ENCODE data around the gene OR52E8. TPM values are rescaled to one million over a fixed set of nuclear protein-coding genes. Genes with fewer than 3 reads are reported as not detected.

The OR52E8 gene
- total RNA-seq, 2 donors from 2014 or later: not detected

GRCh38 chr11:5833446-5833845 lies 24.0 kb downstream of the OR52E8 start:
- Mint-ChIP-seq H3K36me3 (ENCODE audit: low read depth) (no peaks in the 10 kb centered on the region), H3K27ac (no peak overlapping the region), H3K27me3 (ENCODE audit: insufficient read depth) (no peaks in the 10 kb centered on the region), H3K4me1 (peaks cover 2% of the 10 kb centered on the region), H3K4me3 (no peak overlapping the region), H3K9me3 (no peaks in the 10 kb centered on the region)
- WGBS, 2 experiments (ENCODE audit: insufficient coverage in 1 of 2, insufficient read length in 1 of 2): 83 to 86% methylated on average over 1 to 2 of the region's 2 CpGs
- Histone ChIP-seq H3K4me1 (ENCODE audit: control insufficient read depth, insufficient read depth, low read length) (no peaks in the 10 kb centered on the region), H3K36me3 (ENCODE audit: control insufficient read depth, insufficient read depth, low read length) (no peaks in the 10 kb centered on the region), H3K27ac (ENCODE audit: low read depth, low read length) (no peak overlapping the region), H3K9me3 (ENCODE audit: control insufficient read depth, low read length) (no peaks in the 10 kb centered on the region), H3K4me3 (ENCODE audit: low read length) (no peak overlapping the region), H3K9ac (ENCODE audit: extremely low read depth, low read length, poor library complexity, severe bottlenecking) (no peak overlapping the region), H3K27me3 (ENCODE audit: control insufficient read depth, insufficient read depth, low read length, poor library complexity, severe bottlenecking) (no peaks in the 10 kb centered on the region)
- no peak for DNase-seq
- no peak for TF ChIP-seq CTCF (conservative IDR thresholded peaks at IDR 0.05)

GRCh38 chr11:5831196-5831829 lies 26.2 kb downstream of the OR52E8 start:
- H3K27me3 ChIP-seq (ENCODE audit: control insufficient read depth, insufficient read depth, low read length, poor library complexity, severe bottlenecking): no peaks in the 10 kb centered on the region
- H3K9me3 ChIP-seq (ENCODE audit: control insufficient read depth, low read length): no peaks in the 10 kb centered on the region
- no peaks in the 10 kb centered on the region for H3K4me1 ChIP-seq (ENCODE audit: control insufficient read depth, insufficient read depth, low read length)
- no peaks in the 10 kb centered on the region for H3K36me3 Mint-ChIP-seq (ENCODE audit: low read depth)
- no peak for TF ChIP-seq CTCF (conservative IDR thresholded peaks at IDR 0.05)
- peaks cover 7% of the 10 kb centered on the region for H3K9me3 Mint-ChIP-seq
- DNase-seq: peak; percentile 65
- H3K4me1 Mint-ChIP-seq: peaks cover 2% of the 10 kb centered on the region
- H3K27ac Mint-ChIP-seq: no peak overlapping the region
- H3K27ac ChIP-seq (ENCODE audit: low read depth, low read length): no peak overlapping the region
- no peaks in the 10 kb centered on the region for H3K36me3 ChIP-seq (ENCODE audit: control insufficient read depth, insufficient read depth, low read length)
- H3K9ac ChIP-seq (ENCODE audit: extremely low read depth, low read length, poor library complexity, severe bottlenecking): no peak overlapping the region
- H3K4me3 Mint-ChIP-seq: no peak overlapping the region
- H3K27me3 Mint-ChIP-seq (ENCODE audit: insufficient read depth): no peaks in the 10 kb centered on the region
- H3K4me3 ChIP-seq (ENCODE audit: low read length): no peak overlapping the region
- WGBS, 2 experiments (ENCODE audit: insufficient coverage in 1 of 2, insufficient read length in 1 of 2): 56 to 69% methylated on average over 4 to 6 of the region's 6 CpGs

- H3K4me1 ChIP-seq (ENCODE audit: control insufficient read depth, insufficient read depth, low read length): no peaks in the 10 kb centered on the region
- Mint-ChIP-seq H3K27me3 (ENCODE audit: insufficient read depth) (no peaks in the 10 kb centered on the region), H3K36me3 (ENCODE audit: low read depth) (no peaks in the 10 kb centered on the region), H3K27ac (no peak overlapping the region), H3K4me1 (no peaks in the 10 kb centered on the region), H3K4me3 (no peak overlapping the region), H3K9me3 (no peaks in the 10 kb centered on the region)
- no peak overlapping the region for H3K9ac ChIP-seq (ENCODE audit: extremely low read depth, low read length, poor library complexity, severe bottlenecking)
- no peak overlapping the region for H3K27ac ChIP-seq (ENCODE audit: low read depth, low read length)
- H3K4me3 ChIP-seq (ENCODE audit: low read length): no peak overlapping the region
- H3K9me3 ChIP-seq (ENCODE audit: control insufficient read depth, low read length): no peaks in the 10 kb centered on the region
- H3K36me3 ChIP-seq (ENCODE audit: control insufficient read depth, insufficient read depth, low read length): no peaks in the 10 kb centered on the region
- TF ChIP-seq CTCF (conservative IDR thresholded peaks at IDR 0.05): no peak
- 91% methylated on average over 1 of the region's 1 CpG; no CpG with 5 or more reads in 1 of the 2 experiments for WGBS, 2 experiments (ENCODE audit: insufficient coverage in 1 of 2, insufficient read length in 1 of 2)
- no peaks in the 10 kb centered on the region for H3K27me3 ChIP-seq (ENCODE audit: control insufficient read depth, insufficient read depth, low read length, poor library complexity, severe bottlenecking)
- DNase-seq: no peak
These were observed 39.1 kb downstream of the OR52E8 start for GRCh38 chr11:5818245-5818886.

All from endodermal cell (in vitro differentiated cells).